SK-N-SH (cell line): ENCODE measurements around the gene C7orf33.
"Not testable (repeated sequence)": the region's sequence is repeated elsewhere in the genome, so short reads cannot be mapped to it uniquely, and the experiment has no call there.

Source experiments
- EP300 ChIP-seq, 2 experiments: IDR thresholded peaks; 2 replicates each; pipeline versions ENCODE4 v1.4.0 to v1.6.1; 2012; ENCODE audit warnings: borderline replicate concordance in 1 of 2, low read depth in 1 of 2, low read length in 1 of 2
- EZH2phosphoT487 ChIP-seq: fragments of 200-600 bp; sonication (generic); IDR thresholded peaks from 2 replicates; pipeline ENCODE4 v1.6.1; 2017; ENCODE audit warnings: low read depth, mixed run types, mild to moderate bottlenecking, antibody characterized with exemption, moderate library complexity, borderline replicate concordance
- GATA2 ChIP-seq: sonication (generic); formaldehyde crosslinking; IDR thresholded peaks from 2 replicates; pipeline ENCODE4 v1.5.0; 2020; ENCODE audit warnings: mild to moderate bottlenecking, missing genetic modification reagents
- RFX5 ChIP-seq: IDR thresholded peaks from 2 replicates; pipeline ENCODE4 v1.6.1; 2012; ENCODE audit warnings: mild to moderate bottlenecking, improper control_type of control experiment, low read length

- TF ChIP-seq GATA2 (CRISPR knock-in tag); RFX5; EZH2phosphoT487: not testable (repeated sequence)
- TF ChIP-seq EP300 (IDR thresholded peaks at IDR 0.05; ENCODE audit: borderline replicate concordance in 1 of 2, low read depth in 1 of 2, low read length in 1 of 2) = peak in 1 of 2 experiments; percentile 7; a peak in 1 of 4 replicates
Observed at GRCh38 chr7:148564275-148564951, 26.2 kb upstream of the C7orf33 start.
